GM19468 (cell line): ENCODE measurements around the gene TCF7L1.
A peak's percentile ranks its signal among the peaks of the same experiment; 100 is the strongest.
"Not testable (repeated sequence)": the region's sequence is repeated elsewhere in the genome, so short reads cannot be mapped to it uniquely, and the experiment has no call there.

Experiments
- ATAC-seq: cut with Tn5 transposase; IDR thresholded peaks from one replicate; pipeline ENCODE4 v1.9.1; 2021; ENCODE audit warnings: mild to moderate bottlenecking, moderate library complexity, moderate number of reproducible peaks; ENCODE audit not compliant: unreplicated experiment; ENCODE audit errors: extremely low read depth

Gene TCF7L1

GRCh38 chr2:85334928-85335327 lies 201.7 kb downstream of the TCF7L1 start:
- no peak for ATAC-seq

- ATAC-seq, result no peak
These were observed 207.1 kb downstream of the TCF7L1 start for GRCh38 chr2:85340034-85340892.

GRCh38 chr2:85341269-85342029 lies 208.3 kb downstream of the TCF7L1 start:
- ATAC-seq, result no peak

GRCh38 chr2:85342156-85342555 lies 209.0 kb downstream of the TCF7L1 start:
- no peak for ATAC-seq

GRCh38 chr2:85343207-85343895 lies 210.2 kb downstream of the TCF7L1 start:
- not testable (repeated sequence) for ATAC-seq

- no peak for ATAC-seq
These were observed 211.3 kb downstream of the TCF7L1 start for GRCh38 chr2:85344356-85344954.

- no peak for ATAC-seq
These were observed 214.4 kb downstream of the TCF7L1 start for GRCh38 chr2:85347599-85347998.

GRCh38 chr2:85353876-85354285 lies 220.7 kb downstream of the TCF7L1 start:
- no peak for ATAC-seq

GRCh38 chr2:85354286-85355072 lies 221.3 kb downstream of the TCF7L1 start, which contains the start of the genes ELMOD3 and RETSAT:
TSS of gene ELMOD3 (plus strand) at chr2:85354769. CDS start at chr2:85357199, 2,430 bp downstream.
TSS of gene RETSAT (minus strand) at chr2:85354528. CDS start at chr2:85354507, 21 bp downstream.
- ATAC-seq, result peak; percentile 91

GRCh38 chr2:85355073-85355410 lies 221.8 kb downstream of the TCF7L1 start:
- no peak for ATAC-seq

GRCh38 chr2:85355521-85355920 lies 222.3 kb downstream of the TCF7L1 start:
- no peak for ATAC-seq

GRCh38 chr2:85356186-85356585 lies 223.0 kb downstream of the TCF7L1 start:
- no peak for ATAC-seq

GRCh38 chr2:85357736-85358135 lies 224.5 kb downstream of the TCF7L1 start:
- ATAC-seq, result no peak
